GM19035 (cell line): Measurements from ENCODE around the gene PTPN21.

Experiments used
- ATAC-seq: cut with Tn5 transposase; IDR thresholded peaks from one replicate; pipeline ENCODE4 v1.9.1; 2021; ENCODE audit not compliant: unreplicated experiment

PTPN21 gene

GRCh38 chr14:88554457-88555286 is at the start of gene PTPN21:
Gene PTPN21 (minus strand): TSS chr14:88555007. CDS start chr14:88550417, 4,590 bp downstream.
- ATAC-seq: peak; percentile 52

- no peak for ATAC-seq
Observed at GRCh38 chr14:88604212-88604611, 49.4 kb upstream of the PTPN21 start.

- peak; percentile 94 for ATAC-seq
Observed at GRCh38 chr14:88599761-88600439, 45.1 kb upstream of the PTPN21 start.

DNA sequence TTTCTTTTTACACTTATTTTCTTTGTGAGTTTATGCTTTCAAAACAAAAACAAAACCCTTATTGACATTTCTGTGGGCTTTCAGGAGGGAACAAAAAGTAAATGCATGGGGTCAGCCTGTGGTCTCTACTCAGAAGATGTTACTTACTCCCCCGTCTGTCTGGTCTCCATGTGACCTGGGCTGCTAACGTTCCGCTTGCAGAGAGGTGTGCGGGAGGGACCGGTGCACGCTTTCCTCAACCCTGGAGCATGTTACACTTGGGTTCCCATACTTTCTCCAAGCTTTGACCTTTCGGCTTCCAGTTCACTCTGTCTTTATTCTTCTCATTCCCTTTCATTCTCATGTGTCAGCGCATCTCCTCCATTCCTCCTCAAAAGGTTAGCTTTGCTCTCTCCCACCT is 44.5 kb upstream of the PTPN21 start:
- ATAC-seq: peak; percentile 44

DNA sequence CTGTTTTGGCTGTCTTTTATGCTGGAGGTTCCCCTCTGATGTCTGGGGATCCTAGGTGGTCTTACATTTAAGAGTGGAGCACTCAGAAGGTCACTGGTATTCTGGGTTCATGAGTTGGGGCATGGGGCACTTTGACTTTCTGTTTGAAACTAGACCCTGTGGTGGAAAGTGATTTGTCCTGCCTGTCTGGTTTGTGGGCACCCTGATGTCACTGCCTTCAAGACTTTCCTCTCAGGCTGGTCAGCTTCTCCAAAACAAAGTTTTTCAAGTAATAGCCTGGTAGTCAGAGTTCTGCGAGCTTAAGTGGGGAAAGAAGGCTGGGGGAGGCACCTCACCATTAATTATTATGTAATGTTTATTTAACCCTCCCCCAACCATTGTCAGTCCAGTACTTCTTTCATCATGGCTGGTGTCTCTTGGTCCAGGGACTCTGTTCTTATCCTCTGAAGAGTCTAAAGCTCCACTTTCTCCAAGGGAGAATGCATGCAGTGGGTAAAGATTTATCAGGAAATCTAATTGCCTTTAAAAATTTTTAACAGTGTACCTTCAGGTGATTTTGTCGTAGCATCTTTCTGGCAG is 43.4 kb upstream of the PTPN21 start:
- ATAC-seq: no peak

DNA sequence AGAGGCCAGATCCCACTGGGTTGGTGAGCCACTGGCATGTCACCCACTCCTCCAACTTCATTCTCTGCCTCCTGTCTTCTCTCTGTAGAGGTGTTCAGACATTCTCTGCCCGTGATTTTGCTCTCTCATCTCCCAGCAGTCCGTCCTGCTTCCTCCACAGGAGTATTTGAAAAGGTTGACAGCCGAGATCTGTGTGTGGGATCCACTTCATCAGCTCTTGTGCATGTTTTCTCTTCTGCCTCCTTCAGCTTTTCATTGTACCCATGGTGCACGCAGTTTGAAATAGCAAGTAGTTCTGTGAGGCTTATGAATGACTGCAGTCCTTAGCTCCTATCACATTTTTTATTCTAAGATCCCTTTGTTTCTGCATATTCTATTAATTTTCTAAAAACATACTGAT is 42.8 kb upstream of the PTPN21 start:
- no peak for ATAC-seq

GRCh38 chr14:88597038-88597437 is 42.2 kb upstream of the PTPN21 start:
- no peak for ATAC-seq

DNA sequence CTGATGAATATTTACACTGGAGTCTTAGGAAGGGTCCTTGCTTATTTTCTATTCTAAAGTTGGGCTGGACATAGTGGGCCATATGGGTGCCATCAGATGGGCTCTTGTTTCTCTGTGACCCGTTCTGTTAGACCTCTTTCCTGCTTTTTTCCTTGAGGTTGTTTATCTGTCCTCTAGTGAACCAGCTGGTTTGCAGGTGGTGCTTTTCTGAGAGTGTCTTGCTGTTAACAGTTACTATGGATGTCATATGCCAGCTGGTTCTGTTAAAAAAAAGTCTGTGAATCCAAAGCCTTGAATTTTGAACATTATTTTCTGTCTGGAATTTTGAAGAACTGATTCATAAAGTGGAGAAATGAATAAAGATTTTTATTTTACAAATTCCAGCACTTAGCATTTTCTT is 37.2 kb upstream of the PTPN21 start:
- no peak for ATAC-seq

DNA sequence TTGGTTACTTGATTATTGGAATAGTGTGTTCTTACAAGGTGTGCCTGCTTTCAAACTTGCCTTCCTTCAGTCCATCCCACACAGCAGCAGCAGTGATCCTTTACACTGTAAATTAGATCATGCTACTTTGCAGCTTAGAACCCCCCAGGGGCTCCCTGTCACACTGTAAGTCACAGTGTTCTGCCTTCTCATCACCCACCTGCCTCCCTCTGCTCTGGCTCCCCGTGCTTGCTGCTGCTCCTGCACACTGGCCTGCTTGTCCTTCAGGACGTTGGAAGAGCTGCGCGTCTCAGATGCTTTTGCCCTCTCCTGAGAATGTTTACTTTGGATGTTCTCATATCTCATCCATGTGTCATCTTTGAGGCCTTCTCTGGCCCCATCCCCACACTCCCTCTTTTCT is 35.4 kb upstream of the PTPN21 start:
- no peak for ATAC-seq

DNA sequence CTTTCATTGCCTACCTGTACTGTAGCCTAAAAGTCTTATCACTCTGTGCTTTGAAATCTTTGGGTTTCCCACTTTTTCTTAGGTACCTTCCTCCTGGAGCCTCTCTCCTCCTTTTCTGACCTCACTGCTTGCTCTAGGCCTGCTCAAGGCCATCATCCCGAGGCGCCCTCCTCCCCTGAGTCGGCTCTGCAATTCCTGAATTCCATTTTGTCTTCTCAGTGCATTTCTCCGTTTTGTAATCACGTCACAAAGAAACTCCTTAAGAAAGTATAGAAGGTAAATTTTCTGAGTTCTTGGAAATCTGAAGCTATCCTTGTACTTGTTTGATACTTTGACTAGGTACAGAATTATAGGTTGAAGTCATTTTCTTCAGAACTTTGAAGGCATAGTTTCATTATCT is 33.3 kb upstream of the PTPN21 start:
- no peak for ATAC-seq

DNA sequence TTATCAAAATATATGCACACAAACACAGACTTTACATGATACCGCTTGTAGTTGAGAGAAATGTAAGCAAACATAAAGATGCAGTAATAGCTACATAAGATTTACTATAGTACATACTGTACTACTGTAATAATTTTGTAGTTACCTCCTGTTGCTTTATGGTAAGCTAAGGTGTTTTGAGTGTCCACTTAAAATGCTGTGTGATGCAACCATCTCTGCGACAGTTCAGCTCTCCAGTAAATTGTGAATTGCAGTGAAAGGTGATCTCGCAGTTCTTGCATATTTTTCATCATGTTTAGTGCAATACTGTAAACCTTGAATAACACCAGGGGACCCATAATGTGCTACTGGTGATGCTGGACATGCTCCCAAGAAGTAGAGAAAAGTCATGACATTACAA is 29.6 kb upstream of the PTPN21 start:
- no peak for ATAC-seq

GRCh38 chr14:88576222-88576621 is 21.4 kb upstream of the PTPN21 start:
- no peak for ATAC-seq

GRCh38 chr14:88572117-88572516 is 17.3 kb upstream of the PTPN21 start:
- no peak for ATAC-seq

- no peak for ATAC-seq
Observed at GRCh38 chr14:88568196-88568595, 13.4 kb upstream of the PTPN21 start.

- no peak for ATAC-seq
Observed at GRCh38 chr14:88565427-88565826, 10.6 kb upstream of the PTPN21 start.

DNA sequence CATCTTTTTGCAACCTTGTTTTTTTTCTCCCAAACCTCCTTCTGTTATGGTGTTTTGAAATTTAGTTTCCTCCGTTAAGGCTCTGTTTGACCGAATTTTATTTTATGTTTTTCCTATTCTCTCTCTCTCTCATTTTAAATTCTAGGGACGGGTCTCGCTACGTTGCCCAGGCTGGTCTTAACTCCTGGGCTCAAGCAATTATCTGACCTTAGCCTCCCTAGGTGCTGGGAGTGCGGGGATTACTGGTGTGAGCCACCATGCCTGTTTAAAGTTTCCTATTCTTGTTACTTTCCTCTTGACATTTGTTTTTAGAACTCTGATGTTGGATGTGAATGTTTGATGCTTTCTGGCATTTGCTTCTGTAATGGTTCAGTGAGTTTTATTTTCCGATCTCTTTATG is 9.0 kb upstream of the PTPN21 start:
- no peak for ATAC-seq

DNA sequence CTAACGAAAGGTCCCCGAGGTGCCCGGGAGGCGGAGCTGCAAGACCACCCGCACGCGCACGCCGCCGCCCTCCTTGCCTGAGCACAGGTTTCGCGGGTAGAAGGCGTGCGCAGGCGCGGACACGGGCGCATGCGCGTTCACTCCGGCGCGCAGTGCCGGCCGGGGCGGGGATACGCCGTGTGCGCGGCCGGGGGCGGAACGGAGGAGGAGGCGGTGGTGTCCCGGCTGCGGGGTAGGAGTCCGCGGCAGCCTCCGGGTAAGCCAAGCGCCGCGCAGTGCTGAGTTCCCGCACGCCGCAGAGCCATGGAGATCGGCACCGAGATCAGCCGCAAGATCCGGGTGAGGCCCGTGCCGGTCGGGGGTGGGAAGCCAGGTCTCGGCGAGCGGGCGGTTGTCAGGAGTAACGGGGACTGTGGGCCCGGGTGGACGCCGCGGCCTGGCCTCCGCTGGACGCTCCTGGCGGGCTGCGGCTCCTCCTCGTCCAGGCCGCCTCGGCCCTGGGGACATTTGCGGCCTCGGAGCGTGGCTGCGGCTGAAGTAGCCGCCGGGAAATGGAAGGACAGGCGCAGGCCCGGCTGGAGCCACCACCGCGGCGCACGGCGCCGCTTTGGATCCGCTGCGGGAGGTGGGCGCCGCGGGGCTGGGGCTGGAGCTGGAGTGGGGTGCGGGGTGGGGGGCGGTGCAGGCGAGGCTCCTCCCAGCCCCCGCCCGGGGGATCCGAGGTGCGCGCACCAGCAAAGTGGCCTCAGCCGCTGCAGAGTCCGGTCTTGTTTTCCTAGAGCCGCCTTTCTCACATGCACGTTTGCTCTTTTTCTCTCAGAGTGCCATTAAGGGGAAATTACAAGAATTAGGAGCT is 8.3 kb upstream of the PTPN21 start, which contains the start of gene ZC3H14:
Gene ZC3H14 (plus strand): TSS at position 207 of the 856 bp plus-strand sequence. CDS start 97 bp downstream, at position 304.
- ATAC-seq: peak; percentile 96

GRCh38 chr14:88562532-88562830 is 7.7 kb upstream of the PTPN21 start:
- no peak for ATAC-seq

GRCh38 chr14:88559852-88560251 is 5.0 kb upstream of the PTPN21 start:
- ATAC-seq: no peak

GRCh38 chr14:88556581-88556980 is 1.8 kb upstream of the PTPN21 start:
- no peak for ATAC-seq

DNA sequence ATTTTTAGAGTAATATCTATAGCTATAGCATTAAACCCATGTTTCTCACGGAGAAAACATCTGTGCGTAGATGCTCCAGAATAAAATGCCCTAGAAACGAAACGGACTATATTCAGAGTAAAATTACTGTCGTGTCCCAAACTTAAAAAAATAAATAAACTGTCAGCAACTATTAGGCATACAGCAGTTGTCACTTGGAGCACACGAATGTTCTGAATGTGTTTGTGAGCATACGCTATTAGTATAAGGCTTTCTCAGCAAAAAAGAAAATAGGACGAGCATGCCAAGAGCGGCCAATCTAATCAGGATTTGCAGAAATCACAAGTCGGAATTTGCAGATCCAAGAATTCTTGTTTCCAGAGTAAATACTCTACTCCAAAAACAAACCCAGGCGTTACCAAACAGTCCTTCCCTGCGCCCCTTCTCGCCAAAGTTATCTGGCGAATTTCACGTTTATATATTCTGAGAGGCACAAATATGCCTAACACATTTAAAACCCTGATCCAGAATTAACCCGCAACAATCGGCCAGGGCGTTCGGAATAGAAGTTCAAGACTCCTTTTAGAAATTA is 836 bp downstream of the PTPN21 start:
- no peak for ATAC-seq
